HG03066 (cell line): ENCODE data around the gene BAIAP2.
"Not testable (repeated sequence)": the region's sequence is repeated elsewhere in the genome, so short reads cannot be mapped to it uniquely, and the experiment has no call there.

Source experiments
- ATAC-seq: cut with Tn5 transposase; IDR thresholded peaks from one replicate; pipeline ENCODE4 v1.9.1; 2021; ENCODE audit warnings: low read depth; ENCODE audit not compliant: unreplicated experiment

The BAIAP2 gene

GRCh38 chr17:81132770-81133723 lies 98.1 kb downstream of the BAIAP2 start:
- ATAC-seq = no peak

- no peak for ATAC-seq
Measured at GRCh38 chr17:81134064-81134781, 99.3 kb downstream of the BAIAP2 start.

- no peak for ATAC-seq
Measured at GRCh38 chr17:81135505-81136278, 100.7 kb downstream of the BAIAP2 start.

- no peak for ATAC-seq
Measured at GRCh38 chr17:81136366-81136765, 101.4 kb downstream of the BAIAP2 start.

- ATAC-seq = no peak
Measured at GRCh38 chr17:81137248-81137647, 102.3 kb downstream of the BAIAP2 start.

GRCh38 chr17:81138083-81138482 lies 103.1 kb downstream of the BAIAP2 start:
- no peak for ATAC-seq

- no peak for ATAC-seq
Measured at GRCh38 chr17:81138500-81138899, 103.5 kb downstream of the BAIAP2 start.

- ATAC-seq = no peak
Measured at GRCh38 chr17:81139428-81139827, 104.5 kb downstream of the BAIAP2 start.

- ATAC-seq = no peak
Measured at GRCh38 chr17:81140018-81140417, 105.1 kb downstream of the BAIAP2 start.

GRCh38 chr17:81140695-81141094 lies 105.7 kb downstream of the BAIAP2 start:
- no peak for ATAC-seq

GRCh38 chr17:81142301-81143199 lies 107.6 kb downstream of the BAIAP2 start:
- no peak for ATAC-seq

- no peak for ATAC-seq
Measured at GRCh38 chr17:81143200-81143527, 108.2 kb downstream of the BAIAP2 start.

- no peak for ATAC-seq
Measured at GRCh38 chr17:81143717-81144422, 108.9 kb downstream of the BAIAP2 start.

GRCh38 chr17:81144423-81144781 lies 109.5 kb downstream of the BAIAP2 start:
- ATAC-seq = no peak

GRCh38 chr17:81146208-81146607 lies 111.3 kb downstream of the BAIAP2 start:
- not testable (repeated sequence) for ATAC-seq

- ATAC-seq = no peak
Measured at GRCh38 chr17:81147701-81148100, 112.8 kb downstream of the BAIAP2 start.

GRCh38 chr17:81148571-81148970 lies 113.6 kb downstream of the BAIAP2 start:
- ATAC-seq = no peak

- no peak for ATAC-seq
Measured at GRCh38 chr17:81148986-81149533, 114.1 kb downstream of the BAIAP2 start.

- ATAC-seq = no peak
Measured at GRCh38 chr17:81150377-81151077, 115.6 kb downstream of the BAIAP2 start.
